ENCODE results near the gene RTEL1. TPM values are rescaled to one million over a fixed set of nuclear protein-coding genes. Genes with fewer than 3 reads are reported as not detected.

Gene RTEL1
- total and polyA plus RNA-seq, 4 experiments from 2014 or later, result 1.3 to 36.0 (median 18.2) TPM

DNA sequence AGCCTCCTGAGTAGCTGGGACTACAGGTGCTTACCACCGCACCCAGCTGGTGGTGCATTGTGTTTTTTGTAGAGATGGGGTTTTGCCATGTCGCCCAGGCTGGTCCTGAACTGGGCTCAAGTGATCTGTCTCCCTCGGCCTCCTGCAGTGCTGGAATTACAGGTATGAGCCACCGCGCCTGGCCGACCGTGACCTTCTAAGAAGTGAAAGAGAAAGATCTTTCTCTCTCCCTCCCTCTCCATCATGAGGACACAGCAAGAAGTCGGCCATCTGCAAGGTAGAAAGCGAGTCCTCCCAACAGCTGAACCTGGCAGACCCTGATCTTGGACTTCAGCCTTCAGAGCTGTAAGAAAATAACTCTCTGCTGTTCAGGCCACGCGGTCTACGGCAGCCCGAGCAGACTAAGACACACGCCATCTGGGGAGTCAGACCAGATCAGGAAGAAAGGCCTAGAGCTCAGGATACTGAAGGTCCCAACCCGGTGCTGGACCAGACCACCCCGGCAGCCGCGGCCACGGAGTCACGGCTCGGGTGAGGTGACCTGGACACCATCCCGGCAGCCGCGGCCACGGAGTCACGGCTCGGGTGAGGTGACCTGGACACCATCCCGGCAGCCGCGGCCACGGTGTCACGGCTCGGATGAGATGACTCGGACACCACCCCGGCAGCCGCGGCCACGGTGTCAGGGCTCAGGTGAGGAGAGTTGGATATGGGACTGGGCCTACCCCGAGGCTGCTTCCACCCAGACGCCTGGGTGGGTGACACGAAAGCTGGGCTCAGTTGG lies 40.8 kb upstream of the RTEL1 start:
- Histone ChIP-seq H3K36me3 (ENCODE audit: insufficient read depth, low read length) (peaks cover 38% of the 10 kb centered on the region), H3K4me3 (ENCODE audit: low read length in 2 of 2) (no peak overlapping the region), H3K9me3 (ENCODE audit: control insufficient read depth in 1 of 2, low read length in 2 of 2) (no peaks in the 10 kb centered on the region), H3K27me3 (ENCODE audit: insufficient read depth, low read length) (no peaks in the 10 kb centered on the region), H3K4me1 (ENCODE audit: insufficient read depth, low read length) (no peaks in the 10 kb centered on the region), H3K27ac (ENCODE audit: low read depth, low read length) (no peak overlapping the region)
- intact Hi-C loops (cut with micrococcal nuclease), result no loop called here
- DNase-seq, result no peak
- Mint-ChIP-seq H3K4me1 (peaks cover 4 to 14% (median 9%) of the 10 kb centered on the region in 4 donors), H3K27ac (peak overlapping the region in 1 of 7 donors; percentile 31), H3K36me3 (peaks cover 29 to 53% of the 10 kb centered on the region in 2 donors), H3K4me3 (no peak overlapping the region), H3K27me3 (no peaks in the 10 kb centered on the region), H3K9me3 (peaks cover 0 to 1% (median 0%) of the 10 kb centered on the region in 8 donors)
- CTCF ChIA-PET (ENCODE audit: partially characterized antibody), result interaction anchor here (0.6 to 5.5 kb wide), 4 partner anchors 15 to 179 kb away, joined by 3 to 28 read pairs (median 3); partner anchors contain the start of gene PTK6
- POLR2A ChIA-PET (ENCODE audit: partially characterized antibody), result interaction anchor here (4.0 to 19.3 kb wide), 2 partner anchors 10 to 22 kb away, joined by 13 to 658 read pairs; partner anchors contain the start of gene GMEB2

DNA sequence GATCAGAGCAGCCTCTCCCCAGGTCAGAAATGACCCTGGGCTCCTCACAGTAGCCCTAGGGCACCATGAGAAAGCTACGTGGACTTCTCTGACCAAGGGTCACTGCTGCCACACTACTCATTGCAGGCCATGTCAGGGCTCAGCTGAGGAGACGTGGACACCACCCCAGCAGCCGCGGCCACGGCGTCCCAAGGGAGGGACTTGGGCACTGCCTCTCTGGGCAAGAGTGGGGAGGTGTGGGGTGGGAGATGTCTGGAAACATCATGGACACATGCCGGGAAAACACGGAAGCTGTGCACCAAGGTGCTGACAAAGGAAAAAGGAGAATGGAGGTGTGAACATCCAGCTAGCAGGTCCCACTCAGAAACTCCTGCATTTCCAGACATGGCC lies 40.2 kb upstream of the RTEL1 start:
- peaks cover 38% of the 10 kb centered on the region for H3K36me3 ChIP-seq (ENCODE audit: insufficient read depth, low read length)
- Mint-ChIP-seq H3K4me1 (peaks cover 9 to 20% (median 14%) of the 10 kb centered on the region in 4 donors), H3K27me3 (no peaks in the 10 kb centered on the region), H3K9me3 (peaks cover 0 to 1% (median 0%) of the 10 kb centered on the region in 8 donors), H3K27ac (no peak overlapping the region), H3K4me3 (no peak overlapping the region), H3K36me3 (peaks cover 29 to 57% of the 10 kb centered on the region in 2 donors)
- no peak overlapping the region for H3K27ac ChIP-seq (ENCODE audit: low read depth, low read length)
- intact Hi-C loops (cut with micrococcal nuclease), result no loop called here
- no peak for DNase-seq
- ChIA-PET POLR2A (ENCODE audit: partially characterized antibody) (interaction anchor here (1.6 to 19.3 kb wide), 3 partner anchors 9 to 21 kb away, joined by 8 to 658 read pairs (median 13); partner anchors contain the start of gene GMEB2), CTCF (ENCODE audit: partially characterized antibody) (interaction anchor here (0.6 to 1.1 kb wide), 2 partner anchors 14 to 178 kb away, joined by 3 read pairs; no protein-coding TSS in a partner anchor)
- H3K4me1 ChIP-seq (ENCODE audit: insufficient read depth, low read length), result no peaks in the 10 kb centered on the region
- H3K27me3 ChIP-seq (ENCODE audit: insufficient read depth, low read length), result no peaks in the 10 kb centered on the region
- H3K9me3 ChIP-seq (ENCODE audit: control insufficient read depth in 1 of 2, low read length in 2 of 2), result no peaks in the 10 kb centered on the region
- H3K4me3 ChIP-seq (ENCODE audit: low read length in 2 of 2), result no peak overlapping the region

DNA sequence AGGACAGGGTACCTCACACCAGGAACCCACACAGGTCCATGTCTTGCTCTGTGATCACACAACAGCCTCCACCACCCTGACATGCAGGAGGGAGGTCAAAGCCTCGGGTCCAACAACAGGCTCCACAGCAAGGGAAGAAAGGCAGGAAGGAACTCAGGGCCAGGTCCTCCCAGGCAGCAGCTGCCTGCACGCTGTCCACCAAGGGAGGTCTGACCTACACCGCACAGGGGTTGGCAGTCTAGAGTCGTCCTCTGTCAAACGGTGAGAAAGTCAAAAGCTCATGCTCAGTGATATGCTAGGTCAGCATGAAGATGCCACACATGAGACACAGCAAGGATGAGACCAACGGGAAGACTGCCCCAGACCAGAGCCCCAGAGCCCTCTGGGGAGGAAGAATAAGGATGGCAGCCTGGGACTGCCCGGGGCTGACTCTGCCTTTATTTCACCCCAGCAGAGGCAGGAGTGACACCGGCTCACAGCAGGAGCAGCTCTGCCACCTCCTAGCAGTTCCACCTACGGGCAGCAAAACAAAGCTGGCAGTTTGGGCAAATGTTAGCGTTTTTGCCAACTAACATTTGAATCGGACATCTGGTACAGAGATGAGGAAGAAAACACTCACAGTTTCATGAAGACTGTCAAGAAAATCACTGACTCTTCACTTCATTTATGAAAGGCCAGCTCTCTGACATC lies 39.7 kb upstream of the RTEL1 start:
- H3K27ac ChIP-seq (ENCODE audit: low read depth, low read length), result no peak overlapping the region
- H3K4me3 ChIP-seq (ENCODE audit: low read length in 2 of 2), result no peak overlapping the region
- no peaks in the 10 kb centered on the region for H3K9me3 ChIP-seq (ENCODE audit: control insufficient read depth in 1 of 2, low read length in 2 of 2)
- CTCF ChIA-PET (ENCODE audit: partially characterized antibody), result interaction anchor here (0.6 kb wide), 1 partner anchor 14 kb away, joined by 3 read pairs; no protein-coding TSS in a partner anchor
- Mint-ChIP-seq H3K27me3 (no peaks in the 10 kb centered on the region), H3K27ac (peak overlapping the region in 1 of 7 donors; percentile 36), H3K36me3 (peaks cover 29 to 57% of the 10 kb centered on the region in 2 donors), H3K4me3 (no peak overlapping the region), H3K4me1 (peaks cover 10 to 18% (median 15%) of the 10 kb centered on the region in 4 donors), H3K9me3 (peaks cover 0 to 1% (median 0%) of the 10 kb centered on the region in 8 donors)
- intact Hi-C loops (cut with micrococcal nuclease), result no loop called here
- H3K4me1 ChIP-seq (ENCODE audit: insufficient read depth, low read length), result no peaks in the 10 kb centered on the region
- POLR2A ChIA-PET (ENCODE audit: partially characterized antibody), result interaction anchor here (1.6 to 19.3 kb wide), 2 partner anchors 9 to 21 kb away, joined by 8 to 658 read pairs; partner anchors contain the start of gene GMEB2
- DNase-seq, result no peak
- peaks cover 38% of the 10 kb centered on the region for H3K36me3 ChIP-seq (ENCODE audit: insufficient read depth, low read length)
- no peaks in the 10 kb centered on the region for H3K27me3 ChIP-seq (ENCODE audit: insufficient read depth, low read length)

DNA sequence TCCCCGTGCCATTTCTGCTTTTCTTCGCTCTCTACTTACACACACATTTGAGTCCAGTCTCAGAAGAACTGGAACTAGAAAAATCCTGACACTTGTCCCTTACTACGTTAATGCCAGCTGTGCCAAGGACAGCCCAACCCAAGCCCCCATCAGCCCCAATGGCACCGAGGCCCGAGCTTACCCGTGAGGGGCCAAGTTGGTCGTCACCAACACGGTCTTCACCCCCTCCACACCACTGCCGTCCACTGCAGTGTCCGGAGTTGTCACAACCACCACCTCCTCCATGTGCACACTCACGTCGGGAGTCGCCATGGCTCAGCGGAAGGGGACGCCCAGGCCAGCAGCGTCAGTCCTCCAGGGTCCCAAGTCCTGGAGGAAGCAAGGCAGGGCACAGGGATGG lies 39.0 kb upstream of the RTEL1 start:
- H3K27me3 Mint-ChIP-seq, result no peaks in the 10 kb centered on the region
- H3K27me3 ChIP-seq (ENCODE audit: insufficient read depth, low read length), result no peaks in the 10 kb centered on the region
- H3K4me1 ChIP-seq (ENCODE audit: insufficient read depth, low read length), result no peaks in the 10 kb centered on the region
- CTCF ChIA-PET (ENCODE audit: partially characterized antibody), result interaction anchor here (1.2 kb wide), 1 partner anchor 23 kb away, joined by 3 read pairs; no protein-coding TSS in a partner anchor
- H3K27ac Mint-ChIP-seq, result no peak overlapping the region
- H3K36me3 Mint-ChIP-seq, result peaks cover 28 to 53% of the 10 kb centered on the region in 2 donors
- no peak overlapping the region for H3K4me3 Mint-ChIP-seq
- no peaks in the 10 kb centered on the region for H3K9me3 ChIP-seq (ENCODE audit: control insufficient read depth in 1 of 2, low read length in 2 of 2)
- DNase-seq, result no peak
- no peaks in the 10 kb centered on the region for H3K9me3 Mint-ChIP-seq
- no peak overlapping the region for H3K27ac ChIP-seq (ENCODE audit: low read depth, low read length)
- H3K36me3 ChIP-seq (ENCODE audit: insufficient read depth, low read length), result peaks cover 38% of the 10 kb centered on the region
- POLR2A ChIA-PET (ENCODE audit: partially characterized antibody), result interaction anchor here (1.6 to 19.3 kb wide), 2 partner anchors 8 to 20 kb away, joined by 8 to 658 read pairs; partner anchors contain the start of gene GMEB2
- intact Hi-C loops (cut with micrococcal nuclease), result no loop called here
- H3K4me3 ChIP-seq (ENCODE audit: low read length in 2 of 2), result no peak overlapping the region
- peaks cover 10 to 18% (median 15%) of the 10 kb centered on the region in 4 donors for H3K4me1 Mint-ChIP-seq

DNA sequence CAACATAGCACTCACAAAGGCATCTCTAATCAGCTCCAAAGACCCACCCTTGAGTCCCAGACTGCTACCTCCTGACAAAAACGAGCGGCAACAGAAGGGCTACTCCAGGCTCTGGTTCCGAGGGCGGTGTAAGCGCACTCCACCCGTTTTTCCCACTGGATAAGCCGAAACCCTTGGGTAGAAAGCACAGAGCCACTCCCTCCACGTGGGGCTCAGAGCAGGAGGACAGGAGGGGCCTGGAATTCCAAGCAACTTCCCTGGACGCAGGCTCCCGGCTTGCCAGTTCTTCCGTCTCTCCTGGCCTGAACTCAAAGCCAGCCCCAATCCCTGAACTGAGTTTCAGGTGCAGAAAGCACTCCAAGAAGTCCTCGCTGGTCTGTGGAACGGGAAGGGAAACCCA lies 38.6 kb upstream of the RTEL1 start:
- Mint-ChIP-seq H3K9me3 (no peaks in the 10 kb centered on the region), H3K36me3 (peaks cover 25 to 53% of the 10 kb centered on the region in 2 donors), H3K27me3 (no peaks in the 10 kb centered on the region), H3K4me3 (no peak overlapping the region), H3K27ac (no peak overlapping the region), H3K4me1 (peaks cover 12 to 18% (median 17%) of the 10 kb centered on the region in 4 donors)
- Histone ChIP-seq H3K4me1 (ENCODE audit: insufficient read depth, low read length) (no peaks in the 10 kb centered on the region), H3K27me3 (ENCODE audit: insufficient read depth, low read length) (no peaks in the 10 kb centered on the region), H3K36me3 (ENCODE audit: insufficient read depth, low read length) (peaks cover 38% of the 10 kb centered on the region), H3K4me3 (ENCODE audit: low read length in 2 of 2) (no peak overlapping the region), H3K9me3 (ENCODE audit: control insufficient read depth in 1 of 2, low read length in 2 of 2) (no peaks in the 10 kb centered on the region), H3K27ac (ENCODE audit: low read depth, low read length) (no peak overlapping the region)
- intact Hi-C loops (cut with micrococcal nuclease), result no loop called here
- POLR2A ChIA-PET (ENCODE audit: partially characterized antibody), result interaction anchor here (1.6 to 19.3 kb wide), 2 partner anchors 8 to 19 kb away, joined by 8 to 658 read pairs; partner anchors contain the start of gene GMEB2
- CTCF ChIA-PET (ENCODE audit: partially characterized antibody), result interaction anchor here (1.2 kb wide), 1 partner anchor 22 kb away, joined by 3 read pairs; no protein-coding TSS in a partner anchor
- no peak for DNase-seq

DNA sequence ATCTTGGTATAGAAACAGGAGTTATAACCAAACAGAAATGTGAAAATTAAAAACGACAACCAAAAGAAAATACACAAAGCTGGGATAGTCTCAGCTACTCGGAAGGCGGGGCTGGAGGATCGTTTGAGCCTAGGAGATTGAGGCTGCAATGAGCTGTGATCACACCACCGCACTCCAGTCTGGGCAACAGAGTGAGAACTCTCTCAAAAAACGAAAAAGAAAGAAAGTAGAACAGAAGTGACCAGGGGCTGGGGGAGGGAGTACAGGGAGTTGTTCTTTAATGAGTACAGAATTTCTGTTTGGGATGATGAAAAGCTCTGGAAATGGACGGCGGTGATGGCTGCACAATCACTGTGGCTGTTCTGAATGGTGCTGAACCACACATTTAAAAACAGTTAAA lies 37.1 kb upstream of the RTEL1 start:
- Mint-ChIP-seq H3K27me3 (no peaks in the 10 kb centered on the region), H3K36me3 (peaks cover 20 to 44% of the 10 kb centered on the region in 2 donors), H3K9me3 (no peaks in the 10 kb centered on the region), H3K4me3 (peak overlapping the region in 1 of 8 donors; percentile 20), H3K27ac (peak overlapping the region in 4 of 7 donors; percentile 22 to 80 (median 66)), H3K4me1 (peaks cover 17 to 31% (median 23%) of the 10 kb centered on the region in 4 donors)
- Histone ChIP-seq H3K36me3 (ENCODE audit: insufficient read depth, low read length) (peaks cover 31% of the 10 kb centered on the region), H3K9me3 (ENCODE audit: control insufficient read depth in 1 of 2, low read length in 2 of 2) (no peaks in the 10 kb centered on the region), H3K4me1 (ENCODE audit: insufficient read depth, low read length) (peaks cover 5% of the 10 kb centered on the region), H3K27me3 (ENCODE audit: insufficient read depth, low read length) (no peaks in the 10 kb centered on the region), H3K4me3 (ENCODE audit: low read length in 2 of 2) (no peak overlapping the region), H3K27ac (ENCODE audit: low read depth, low read length) (no peak overlapping the region)
- ChIA-PET CTCF (ENCODE audit: partially characterized antibody) (no interaction called here), POLR2A (ENCODE audit: partially characterized antibody) (interaction anchor here (19.3 kb wide), 1 partner anchor 18 kb away, joined by 658 read pairs; no protein-coding TSS in a partner anchor)
- intact Hi-C loops (cut with micrococcal nuclease), result no loop called here
- no peak for DNase-seq

All from CD4-positive, alpha-beta memory T cell (primary cell).